GM19395 (cell line): ENCODE measurements around the gene DMWD.
"Not testable (repeated sequence)": the region's sequence is repeated elsewhere in the genome, so short reads cannot be mapped to it uniquely, and the experiment has no call there.

Experiments
- ATAC-seq: cut with Tn5 transposase; IDR thresholded peaks from one replicate; pipeline ENCODE4 v1.9.1; 2021; ENCODE audit warnings: mild to moderate bottlenecking, moderate library complexity; ENCODE audit not compliant: unreplicated experiment

The DMWD gene

DNA sequence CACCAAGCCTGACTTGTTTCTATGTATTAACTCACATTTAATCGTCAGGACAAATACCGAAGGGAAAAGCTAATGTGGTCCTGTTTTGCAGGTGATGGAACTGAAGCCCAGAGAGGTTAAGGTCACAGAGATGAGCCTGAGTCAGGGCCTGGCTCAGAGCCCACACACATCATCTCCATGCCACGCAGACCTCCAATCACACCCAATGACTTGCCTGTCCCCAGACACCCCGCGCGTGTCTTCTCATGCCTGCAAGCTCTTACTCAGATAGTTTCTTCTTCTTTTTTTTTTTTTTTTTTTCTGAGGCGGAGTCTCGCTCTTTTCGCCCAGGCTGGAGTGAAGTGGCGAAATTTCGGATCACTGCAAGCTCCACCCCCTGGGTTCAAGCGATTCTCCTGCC is 40.0 kb downstream of the DMWD start:
- ATAC-seq, result no peak

DNA sequence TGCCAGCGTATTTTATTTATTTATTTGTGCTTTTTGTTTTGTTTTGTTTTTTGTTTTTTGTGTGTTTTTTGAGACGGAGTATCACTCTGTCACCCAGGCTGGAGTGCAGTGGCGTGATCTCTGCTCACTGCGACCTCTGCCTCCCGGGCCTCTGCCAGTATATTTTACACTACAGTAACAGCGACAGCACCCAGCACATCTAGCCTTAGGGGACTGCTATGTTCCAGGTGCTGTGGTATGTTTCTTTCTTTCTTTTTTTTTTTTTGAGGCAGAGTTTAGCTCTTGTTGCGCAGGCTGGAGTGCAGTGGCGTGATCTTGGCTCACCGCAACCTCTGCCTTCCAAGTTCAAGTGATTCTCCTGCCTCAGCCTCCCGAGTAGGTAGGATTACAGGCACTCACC is 41.2 kb downstream of the DMWD start:
- not testable (repeated sequence) for ATAC-seq

DNA sequence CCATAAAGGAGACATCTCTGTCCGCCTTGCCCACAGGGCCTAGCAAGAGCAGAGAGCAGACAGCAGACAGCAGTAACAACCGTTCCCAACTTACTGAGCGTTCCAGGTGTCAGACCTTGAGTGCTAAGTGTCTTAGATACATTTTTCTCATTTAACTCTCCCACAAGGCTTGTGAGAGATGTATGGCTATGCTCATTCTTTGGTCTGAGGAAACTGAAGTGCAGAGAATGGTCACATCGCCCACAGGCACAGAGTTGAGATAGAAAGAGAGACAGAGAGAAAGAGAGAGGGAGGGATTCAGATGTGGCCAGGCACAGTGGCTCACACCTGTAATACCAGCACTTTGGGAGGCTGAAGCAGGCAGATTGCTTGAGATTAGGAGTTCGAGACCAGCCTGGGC is 45.1 kb downstream of the DMWD start:
- ATAC-seq, result no peak

DNA sequence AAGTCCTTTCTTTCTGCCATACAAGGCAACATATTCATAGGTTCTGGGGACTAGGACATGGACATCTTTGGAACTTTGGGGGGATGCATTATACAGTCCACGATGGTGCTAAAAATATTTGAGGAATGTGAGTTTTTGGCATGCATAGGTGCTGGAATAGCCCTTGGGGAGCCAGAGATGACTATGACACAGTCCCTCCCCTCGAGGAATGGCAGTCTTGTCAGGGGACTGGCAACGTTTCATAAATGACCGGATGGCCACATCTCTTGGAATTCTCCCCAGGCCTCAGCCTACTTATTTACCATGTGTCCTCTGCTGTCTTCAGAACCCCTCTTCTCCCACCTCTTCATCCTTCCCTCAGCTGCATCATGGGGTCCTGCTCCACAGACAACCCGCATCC is 45.8 kb downstream of the DMWD start:
- no peak for ATAC-seq

DNA sequence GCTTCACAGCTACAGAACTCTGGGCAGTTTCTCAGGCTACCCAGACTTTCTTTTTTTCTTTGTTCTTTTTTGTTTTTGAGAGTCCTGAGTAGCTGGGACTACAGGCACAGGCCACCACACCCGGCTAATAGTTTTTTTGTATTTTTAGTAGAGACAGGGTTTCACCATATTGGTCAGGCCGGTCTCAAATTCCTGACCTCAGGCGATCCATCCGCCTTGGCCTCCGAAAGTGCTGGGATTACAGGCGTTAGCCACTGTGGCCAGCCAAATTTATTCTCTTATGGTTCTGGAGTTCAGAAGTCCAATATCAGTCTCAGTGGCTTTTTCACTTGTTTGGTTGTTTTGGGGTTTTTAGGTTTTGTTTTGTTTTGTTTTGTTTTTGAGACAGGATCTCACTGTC is 47.0 kb downstream of the DMWD start:
- ATAC-seq, result no peak

DNA sequence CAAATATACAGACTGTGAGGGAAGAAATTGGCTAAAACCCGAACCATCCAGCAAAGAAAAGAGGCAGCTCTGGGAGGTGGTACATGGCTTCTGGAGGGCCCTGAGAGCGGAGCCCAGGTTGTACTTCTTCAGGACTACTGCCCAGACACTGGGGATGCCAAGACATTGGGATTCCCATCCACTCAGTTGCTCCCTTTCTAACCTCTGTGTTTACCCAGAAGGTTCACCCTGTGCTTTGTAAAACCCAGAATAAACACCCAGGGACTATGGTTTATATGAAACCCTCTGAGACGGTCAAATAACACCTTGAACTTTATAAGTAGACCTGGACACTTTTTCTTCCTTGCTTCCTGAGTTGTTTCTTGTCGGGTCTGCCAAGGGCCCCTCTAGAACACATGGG is 49.7 kb downstream of the DMWD start:
- ATAC-seq, result no peak

DNA sequence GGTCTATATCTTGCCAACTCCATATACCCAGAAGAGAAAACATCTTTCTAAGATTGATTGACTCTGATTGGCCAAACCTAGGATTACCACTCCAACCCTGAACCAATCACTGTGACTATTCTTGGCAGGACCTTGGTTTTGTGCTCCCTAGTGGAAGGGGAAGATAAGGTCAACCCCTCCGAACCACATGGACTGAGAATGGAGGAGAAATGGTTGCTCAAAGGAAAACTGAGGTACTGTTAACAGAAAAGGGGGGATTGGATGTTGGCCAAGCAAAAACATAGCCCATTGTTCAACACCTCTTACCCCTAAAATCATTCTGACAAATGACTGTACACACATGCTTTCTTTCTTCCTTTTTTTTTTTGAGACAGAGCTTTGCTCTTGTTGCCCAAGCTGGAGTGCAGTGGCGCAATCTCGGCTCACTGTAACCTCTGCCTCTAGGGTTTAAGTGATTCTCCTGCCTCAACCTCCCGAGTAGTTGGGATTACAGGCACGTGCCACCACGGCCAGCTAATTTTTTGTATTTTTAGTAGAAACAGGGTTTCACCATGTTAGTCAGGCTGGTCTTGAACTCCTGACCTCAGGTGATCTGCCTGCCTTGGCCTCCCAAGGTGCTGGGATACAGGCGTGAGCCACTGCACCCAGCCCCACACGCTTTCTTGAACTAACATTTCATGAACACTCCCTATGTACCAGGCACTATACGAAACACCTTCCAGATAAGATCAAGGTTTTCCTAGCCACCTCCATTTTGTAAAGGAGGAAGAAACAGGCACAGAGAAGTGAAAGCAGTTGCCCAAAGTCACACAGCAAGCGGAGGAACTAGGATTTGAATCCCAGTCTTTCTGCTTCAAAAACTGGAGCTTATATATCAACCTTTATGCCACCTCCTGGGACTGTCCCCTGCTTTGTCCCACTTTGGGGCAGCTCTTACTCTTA is 52.9 kb downstream of the DMWD start:
- ATAC-seq, result no peak

DNA sequence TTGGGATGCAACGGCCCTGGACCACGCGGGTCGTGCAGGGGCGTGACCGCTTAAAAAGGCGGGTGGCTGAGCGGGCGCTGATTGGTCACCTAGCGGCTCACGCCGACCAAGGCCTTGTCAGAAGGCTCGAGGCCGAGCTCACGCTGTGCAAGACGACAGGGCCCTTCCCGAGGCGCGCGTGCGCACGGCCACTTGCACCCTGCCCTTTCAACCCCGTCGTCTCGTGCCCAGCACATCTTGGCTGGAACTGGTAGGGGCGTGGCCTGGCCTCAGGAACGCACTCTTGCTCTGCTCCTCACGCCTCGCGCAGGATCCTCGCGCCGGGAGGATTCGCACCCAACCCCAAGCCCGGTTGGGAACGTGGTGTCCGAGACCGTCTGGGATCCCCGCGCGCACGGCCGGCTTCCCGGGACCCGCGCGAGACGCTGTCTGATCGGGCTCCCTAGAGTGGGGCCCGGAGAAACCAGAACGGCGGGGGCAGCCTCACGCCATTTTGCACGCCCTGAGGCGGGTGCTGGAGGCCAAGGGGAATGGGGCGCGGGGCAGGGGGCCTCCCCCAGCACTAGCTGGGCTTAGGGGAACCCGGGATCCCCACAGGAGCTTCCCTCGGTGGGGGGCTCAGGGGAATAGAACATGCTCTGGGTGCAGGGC is 59.4 kb downstream of the DMWD start, which contains the start of gene MEIOSIN:
TSS of gene MEIOSIN (plus strand) at position 280 of the 651 bp plus-strand sequence. CDS start 1,938 bp downstream, outside the sequence.
- no peak for ATAC-seq
